A673 (cell line): ENCODE measurements around the gene PPARA.

Experiments
- EZH2 ChIP-seq: fragments of 200-600 bp; sonication (generic); IDR thresholded peaks from 2 replicates; pipeline ENCODE4 v1.6.1; 2017; ENCODE audit warnings: borderline replicate concordance, low read depth, mild to moderate bottlenecking, mixed read lengths, antibody characterized with exemption, low read length; ENCODE audit not compliant: poor library complexity, severe bottlenecking
- TF ChIP-seq, protein P1 (sequence below): fragments of 300-800, 200-600 bp; sonication (generic); conservative IDR thresholded peaks from 2 replicates; pipeline ENCODE4 v1.5.1; 2017; ENCODE audit warnings: low read depth, mild to moderate bottlenecking, antibody characterized with exemption, low read length, moderate library complexity, mixed read lengths

DNA sequence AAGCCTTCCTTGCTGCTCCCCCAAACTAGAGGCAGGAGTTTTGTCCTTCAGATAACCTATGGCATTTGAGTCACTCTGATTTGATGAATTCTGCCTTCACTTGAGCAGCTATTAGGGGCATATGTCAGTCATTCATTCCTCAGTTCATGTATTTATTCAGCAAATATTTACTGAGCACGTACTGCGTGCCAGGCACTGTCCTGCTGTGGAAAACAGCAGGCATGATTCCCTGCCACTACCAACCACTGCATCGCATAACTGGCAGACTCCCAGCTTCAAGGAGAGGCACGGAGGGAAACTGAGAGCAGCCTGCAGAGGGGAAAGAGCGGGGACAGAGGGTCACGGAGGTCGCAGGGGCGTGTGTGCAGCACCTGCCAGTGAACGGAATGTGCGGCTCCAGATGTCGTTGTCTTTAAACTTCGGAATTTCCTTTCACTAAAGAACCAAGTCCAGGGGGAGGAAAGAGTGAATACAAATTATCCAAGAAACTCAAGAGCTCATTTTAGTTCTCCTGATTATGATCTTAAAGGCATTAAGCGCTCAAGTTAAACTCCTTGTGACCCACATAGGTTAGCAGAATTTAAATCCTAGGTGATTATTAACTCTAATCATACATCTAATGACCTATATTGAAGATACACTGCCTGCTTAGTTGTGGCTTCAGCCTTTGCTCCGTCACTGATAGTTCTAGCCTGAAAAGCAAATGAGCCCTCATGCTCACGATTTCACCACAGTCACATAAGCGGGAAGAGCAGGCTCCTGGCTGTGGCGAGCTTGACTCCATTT, 12.6 kb downstream of the PPARA start:
- TF ChIP-seq, protein P1, sequence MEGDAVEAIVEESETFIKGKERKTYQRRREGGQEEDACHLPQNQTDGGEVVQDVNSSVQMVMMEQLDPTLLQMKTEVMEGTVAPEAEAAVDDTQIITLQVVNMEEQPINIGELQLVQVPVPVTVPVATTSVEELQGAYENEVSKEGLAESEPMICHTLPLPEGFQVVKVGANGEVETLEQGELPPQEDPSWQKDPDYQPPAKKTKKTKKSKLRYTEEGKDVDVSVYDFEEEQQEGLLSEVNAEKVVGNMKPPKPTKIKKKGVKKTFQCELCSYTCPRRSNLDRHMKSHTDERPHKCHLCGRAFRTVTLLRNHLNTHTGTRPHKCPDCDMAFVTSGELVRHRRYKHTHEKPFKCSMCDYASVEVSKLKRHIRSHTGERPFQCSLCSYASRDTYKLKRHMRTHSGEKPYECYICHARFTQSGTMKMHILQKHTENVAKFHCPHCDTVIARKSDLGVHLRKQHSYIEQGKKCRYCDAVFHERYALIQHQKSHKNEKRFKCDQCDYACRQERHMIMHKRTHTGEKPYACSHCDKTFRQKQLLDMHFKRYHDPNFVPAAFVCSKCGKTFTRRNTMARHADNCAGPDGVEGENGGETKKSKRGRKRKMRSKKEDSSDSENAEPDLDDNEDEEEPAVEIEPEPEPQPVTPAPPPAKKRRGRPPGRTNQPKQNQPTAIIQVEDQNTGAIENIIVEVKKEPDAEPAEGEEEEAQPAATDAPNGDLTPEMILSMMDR, result no peak
- TF ChIP-seq EZH2, result no peak
